ENCODE measurements around the gene MYO5B. TPM values are rescaled to one million over a fixed set of nuclear protein-coding genes. Genes with fewer than 3 reads are reported as not detected.

The MYO5B gene
- polyA plus RNA-seq, 1 of the 3 experiments (the other 2 are of a cell fraction): 1.3 TPM

DNA sequence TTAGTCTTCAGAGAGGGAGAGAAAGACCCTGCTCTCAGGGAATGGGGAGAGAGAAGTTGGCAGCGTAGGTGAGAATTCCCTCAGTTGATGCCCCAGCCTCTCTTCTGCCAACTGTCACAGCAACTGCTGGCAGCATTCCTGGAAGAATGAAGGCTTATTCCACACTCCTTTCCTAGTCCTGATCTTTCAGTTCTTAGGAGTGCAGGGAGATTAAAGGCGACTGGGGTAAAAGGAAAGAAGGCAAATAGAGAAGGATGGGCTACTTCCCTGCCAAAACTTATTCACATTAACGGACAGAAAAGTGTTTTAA, 315.7 kb downstream of the MYO5B start:
- 34% methylated on average over 3 of the region's 3 CpGs for WGBS (ENCODE audit: low lambda C conversion rate)
- no peak overlapping the region for H3K9ac ChIP-seq
- CTCF ChIA-PET: interaction anchor here (1.2 kb wide), 1 partner anchor 21 kb away, joined by 6 read pairs; no protein-coding TSS in a partner anchor

GRCh38 chr18:49878567-49879270, 316.2 kb downstream of the MYO5B start:
- CTCF ChIA-PET: interaction anchor here (0.9 to 1.2 kb wide), 3 partner anchors 20 to 325 kb away, joined by 3 to 6 read pairs (median 3); no protein-coding TSS in a partner anchor
- no peak for DNase-seq

More for the DNA sequence above, 315.7 kb downstream of the MYO5B start:
- no peak overlapping the region for H3K4me2 ChIP-seq
- no peaks in the 10 kb centered on the region for H3K9me3 ChIP-seq
- no peaks in the 10 kb centered on the region; the same call in 1 of the 2 replicates for H3K27me3 ChIP-seq (ENCODE audit: insufficient read depth)
- H3K4me3 ChIP-seq (ENCODE audit: low read depth in 2 of 2, low read length in 1 of 2): no peak overlapping the region
- no peak for DNase-seq
- H3F3A ChIP-seq (replicated peaks; ENCODE audit: insufficient read depth): no peaks in the 10 kb centered on the region
- peaks cover 0 to 7% of the 10 kb centered on the region in 2 experiments; a peak in 1 of 4 replicates for H3K4me1 ChIP-seq (ENCODE audit: control insufficient read depth in 1 of 2, insufficient read depth in 2 of 2, low read depth in 1 of 2, low read length in 1 of 2)
- H3K27ac ChIP-seq (ENCODE audit: low read depth in 2 of 2, low read length in 1 of 2): no peak overlapping the region
- POLR2A ChIA-PET: no interaction called here
- no peak for TF ChIP-seq POLR2AphosphoS5 (IDR thresholded peaks at IDR 0.05; ENCODE audit: low read depth, low read length)
- TF ChIP-seq EP300 (IDR thresholded peaks at IDR 0.05; ENCODE audit: borderline replicate concordance in 1 of 2, low read depth in 1 of 2, low read length in 1 of 2): no peak
- TF ChIP-seq TCF12 (IDR thresholded peaks at IDR 0.05): no peak
- no peak for TF ChIP-seq JUND (IDR thresholded peaks at IDR 0.05)
- TF ChIP-seq GATA2 (CRISPR knock-in tag; IDR thresholded peaks at IDR 0.05): no peak
- TF ChIP-seq EZH2phosphoT487 (IDR thresholded peaks at IDR 0.05; ENCODE audit: borderline replicate concordance, low read depth): no peak
- no peaks in the 10 kb centered on the region for H3K36me3 ChIP-seq (replicated peaks in 1 of 2; ENCODE audit: control insufficient read depth in 1 of 2, insufficient read depth in 2 of 2, low read length in 1 of 2)
- H3K79me2 ChIP-seq (ENCODE audit: insufficient read depth): no peaks in the 10 kb centered on the region
- H4K20me1 ChIP-seq (ENCODE audit: insufficient read depth): no peaks in the 10 kb centered on the region
- H2AFZ ChIP-seq (ENCODE audit: low read depth): no peak overlapping the region
- no peaks in the 10 kb centered on the region for H3K9me2 ChIP-seq

More at GRCh38 chr18:49878567-49879270, 316.2 kb downstream of the MYO5B start:
- Histone ChIP-seq H3K9me2 (no peaks in the 10 kb centered on the region), H3K79me2 (ENCODE audit: insufficient read depth) (no peaks in the 10 kb centered on the region), H2AFZ (ENCODE audit: low read depth) (no peak overlapping the region), H3K4me3 (ENCODE audit: low read depth in 2 of 2, low read length in 1 of 2) (no peak overlapping the region), H3K4me1 (ENCODE audit: control insufficient read depth in 1 of 2, insufficient read depth in 2 of 2, low read depth in 1 of 2, low read length in 1 of 2) (peaks cover 0 to 7% of the 10 kb centered on the region in 2 experiments; a peak in 1 of 4 replicates), H3F3A (replicated peaks; ENCODE audit: insufficient read depth) (no peaks in the 10 kb centered on the region), H3K9ac (no peak overlapping the region), H3K27ac (ENCODE audit: low read depth in 2 of 2, low read length in 1 of 2) (no peak overlapping the region), H3K36me3 (replicated peaks in 1 of 2; ENCODE audit: control insufficient read depth in 1 of 2, insufficient read depth in 2 of 2, low read length in 1 of 2) (no peaks in the 10 kb centered on the region), H4K20me1 (ENCODE audit: insufficient read depth) (no peaks in the 10 kb centered on the region), H3K4me2 (no peak overlapping the region), H3K9me3 (no peaks in the 10 kb centered on the region), H3K27me3 (ENCODE audit: insufficient read depth) (no peaks in the 10 kb centered on the region; the same call in 1 of the 2 replicates)
- TF ChIP-seq ZBTB33 (IDR thresholded peaks at IDR 0.05; ENCODE audit: borderline replicate concordance, low read depth) (no peak), USF1 (IDR thresholded peaks at IDR 0.05; ENCODE audit: borderline replicate concordance, low read depth) (peak; percentile 49; the same call in 1 of the 2 replicates)
- POLR2A ChIA-PET: no interaction called here
- WGBS (ENCODE audit: low lambda C conversion rate): 78% methylated on average over 10 of the region's 10 CpGs

Data from SK-N-SH (cell line).